ENCODE measurements around the gene CR1.

GRCh38 chr1:207503950-207504349, 8.0 kb downstream of the CR1 start:
- TF ChIP-seq CTCF (IDR thresholded peaks at IDR 0.05; ENCODE audit: insufficient read depth, low read depth, low read length) (no peak), EZH2 (IDR thresholded peaks at IDR 0.05; ENCODE audit: insufficient read depth, low read length) (no peak)
